ELF-1 (cell line): ENCODE results near the gene VPS35.
"Not testable (repeated sequence)": the region's sequence is repeated elsewhere in the genome, so short reads cannot be mapped to it uniquely, and the experiment has no call there.

Experiments used
- DNase-seq: peaks from one replicate; pipeline ENCODE4 v3.0.0-alpha.2; 2016; ENCODE audit warnings: low read depth, low spot score

The VPS35 gene

DNA sequence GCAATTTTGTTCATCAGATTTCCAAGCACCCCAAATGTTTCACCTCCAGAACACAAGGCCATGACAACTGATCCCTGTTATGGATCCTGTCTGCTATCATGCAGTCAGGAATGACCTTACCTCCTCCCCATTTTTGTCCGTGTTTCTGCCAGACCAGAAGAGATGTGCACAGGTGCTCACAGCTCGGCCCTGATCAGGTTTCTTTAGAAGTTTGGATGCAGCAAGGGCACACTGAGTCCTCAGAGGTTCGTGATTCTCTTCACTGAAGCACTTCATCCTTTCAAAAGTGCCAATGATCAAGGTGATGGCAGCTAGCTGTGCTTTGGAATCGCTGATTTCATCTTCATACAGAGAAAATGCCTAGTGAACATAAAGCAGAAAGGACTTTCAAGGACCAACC lies 26.9 kb downstream of the VPS35 start:
- no peak for DNase-seq

GRCh38 chr16:46658925-46659324 lies 30.1 kb downstream of the VPS35 start:
- no peak for DNase-seq

DNA sequence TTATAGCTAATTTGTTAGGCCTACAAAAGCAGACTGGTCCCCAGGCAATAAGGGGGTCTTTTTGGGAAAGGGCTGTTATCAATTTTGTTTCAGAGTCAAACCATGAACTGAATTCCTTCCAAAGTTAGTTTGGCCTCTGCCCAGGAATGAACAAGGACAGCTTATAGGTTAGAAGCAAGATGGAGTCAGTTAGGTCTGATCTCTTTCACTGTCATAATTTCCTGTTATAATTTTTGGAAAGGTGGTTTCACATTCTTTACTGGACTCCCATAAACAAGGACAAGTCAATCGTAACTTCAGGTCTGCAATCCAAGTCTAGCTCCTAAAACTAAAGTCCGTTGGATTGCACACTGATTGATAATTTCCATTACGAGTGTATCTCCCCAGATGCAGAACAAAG lies 37.7 kb downstream of the VPS35 start:
- no peak for DNase-seq

- DNase-seq = peak; percentile 53
Observed at GRCh38 chr16:46650254-46650623, 38.7 kb downstream of the VPS35 start.

DNA sequence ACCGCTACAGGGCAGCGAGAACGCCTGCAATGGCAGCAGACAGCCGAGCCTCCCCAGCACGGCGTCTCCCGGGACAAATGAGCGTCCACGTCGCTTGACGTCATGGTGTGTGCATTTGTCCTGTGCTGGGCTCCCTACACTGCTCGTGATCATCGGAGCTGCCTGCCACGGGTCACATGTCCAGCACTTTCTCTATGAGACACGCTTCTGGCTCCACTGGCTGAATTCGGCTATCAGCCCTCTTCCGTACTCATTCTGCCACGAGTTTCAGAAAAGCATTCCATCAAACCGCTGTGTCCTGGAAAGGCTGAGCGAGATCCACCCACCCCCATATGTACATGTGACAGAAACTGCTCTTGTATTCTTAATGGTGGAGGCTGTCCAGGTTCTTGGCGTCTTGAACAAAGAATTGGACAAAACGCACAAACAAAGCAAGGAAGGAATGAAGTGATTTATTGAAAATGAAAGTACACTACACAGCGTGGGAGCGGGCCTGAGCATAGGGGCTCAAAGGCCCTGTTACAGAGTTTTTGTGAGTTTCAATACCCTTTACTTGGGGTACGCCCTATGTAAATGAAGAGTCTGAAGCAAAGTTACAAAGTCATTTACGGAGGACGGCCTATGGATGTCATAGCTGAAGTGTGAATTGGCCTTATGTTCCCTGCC lies 39.3 kb downstream of the VPS35 start:
- no peak for DNase-seq

DNA sequence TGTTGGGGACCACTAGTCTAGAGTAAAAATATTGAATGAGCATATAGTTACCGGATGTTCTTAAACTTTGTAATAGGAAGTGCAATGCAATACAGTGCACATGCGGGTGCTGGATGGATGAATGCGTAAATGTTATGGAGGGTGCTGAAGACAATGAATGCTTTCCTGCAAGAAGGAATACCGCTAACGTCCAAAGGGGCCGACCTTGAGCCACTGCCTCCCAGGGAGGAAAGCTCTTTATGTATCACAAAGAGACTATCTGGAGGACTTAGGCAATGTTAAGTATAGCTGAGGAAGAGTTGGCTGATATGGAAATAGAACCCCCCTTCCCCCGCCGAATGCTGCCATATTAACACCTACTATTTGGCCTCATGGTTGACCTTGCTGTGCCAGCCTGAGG lies 40.3 kb downstream of the VPS35 start:
- DNase-seq = no peak

- DNase-seq = no peak
Observed at GRCh38 chr16:46638947-46639925, 49.7 kb downstream of the VPS35 start.

GRCh38 chr16:46632778-46633733 lies 55.9 kb downstream of the VPS35 start:
- DNase-seq = peak; percentile 86

DNA sequence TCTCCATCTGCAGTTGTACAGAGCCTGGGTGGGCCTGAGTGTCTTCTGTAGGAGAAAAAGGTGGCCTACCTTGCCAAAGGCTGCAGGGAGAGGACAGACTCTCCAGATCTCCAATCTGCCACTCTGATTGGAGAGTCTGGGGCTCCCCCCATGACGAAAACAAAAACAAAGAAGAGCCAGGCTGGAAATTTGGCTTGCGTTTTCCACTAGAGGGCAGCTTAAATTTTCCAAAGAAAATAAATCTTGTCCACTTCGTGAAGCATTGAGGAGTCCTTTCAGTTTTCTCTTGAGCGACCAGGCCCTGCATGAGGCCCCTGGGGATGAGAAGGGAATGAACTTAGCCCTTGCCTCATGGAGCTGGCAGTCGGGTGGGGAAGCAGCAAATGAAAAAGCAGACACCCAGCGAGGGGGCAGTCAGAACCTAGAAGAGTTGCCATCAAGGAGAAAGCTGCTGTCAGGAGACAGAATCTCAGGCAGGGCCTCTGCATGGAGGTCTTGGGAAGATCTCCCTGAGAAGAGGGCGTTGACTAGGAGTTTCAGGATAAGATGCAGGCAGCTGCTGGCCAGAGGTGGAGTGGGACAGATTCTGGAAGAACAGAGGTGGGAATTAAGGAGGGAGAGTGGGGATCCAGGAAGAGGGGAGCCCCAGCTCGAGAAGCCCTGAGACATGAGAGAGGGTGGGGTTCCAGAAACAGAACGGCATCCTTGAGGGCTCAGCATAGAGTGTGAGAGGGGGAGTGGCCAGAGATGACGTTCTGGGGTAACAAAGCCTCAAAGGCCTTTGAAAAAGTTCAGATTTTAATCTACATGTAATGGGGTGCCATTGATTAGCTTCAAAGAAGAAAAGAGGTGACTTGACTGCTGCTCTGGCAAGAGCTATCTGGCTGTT lies 59.4 kb downstream of the VPS35 start:
- DNase-seq = peak; percentile 65

DNA sequence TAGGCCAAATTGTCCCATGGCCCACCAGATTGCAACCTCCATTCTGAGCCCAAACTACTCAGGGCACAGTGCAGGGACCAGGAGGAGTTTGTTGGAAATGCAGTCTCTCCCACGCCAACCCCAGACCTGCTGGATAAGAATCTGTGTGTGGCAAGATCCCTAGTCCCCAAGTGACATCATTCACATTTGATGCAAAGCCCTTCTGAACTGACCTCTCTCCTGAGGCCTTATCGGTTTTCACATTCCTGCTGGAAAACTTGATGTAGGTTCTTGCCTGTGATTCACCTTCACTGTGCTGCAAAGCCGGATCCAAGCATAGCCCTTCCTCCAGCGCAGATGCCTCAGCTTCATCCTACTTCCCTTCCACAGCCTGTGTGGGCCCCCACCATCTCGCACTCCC lies 61.2 kb downstream of the VPS35 start:
- DNase-seq = no peak

- not testable (repeated sequence) for DNase-seq
Observed at GRCh38 chr16:46626681-46627080, 62.3 kb downstream of the VPS35 start.

- not testable (repeated sequence) for DNase-seq
Observed at GRCh38 chr16:46624862-46625261, 64.1 kb downstream of the VPS35 start.

DNA sequence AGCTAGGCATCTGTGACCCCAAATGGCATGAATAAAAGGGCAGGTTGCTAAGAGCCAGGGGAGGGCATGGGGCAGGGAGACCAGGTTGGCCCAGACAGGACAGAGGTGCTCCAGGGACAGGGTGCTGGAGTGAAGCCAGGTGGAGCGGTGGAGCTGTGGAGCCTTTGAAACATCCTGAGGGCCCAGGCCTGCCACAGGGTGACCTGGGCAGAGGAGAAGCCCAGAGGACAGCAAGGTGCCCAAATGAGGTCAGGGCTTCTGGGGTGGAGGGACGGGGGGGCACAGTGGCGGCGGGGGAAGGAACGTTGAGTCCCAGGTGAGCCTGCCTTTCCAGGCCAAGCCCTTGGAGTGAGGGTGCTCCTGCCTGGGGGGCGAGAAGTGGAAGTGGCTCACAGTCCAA lies 65.3 kb downstream of the VPS35 start:
- DNase-seq = not testable (repeated sequence)

DNA sequence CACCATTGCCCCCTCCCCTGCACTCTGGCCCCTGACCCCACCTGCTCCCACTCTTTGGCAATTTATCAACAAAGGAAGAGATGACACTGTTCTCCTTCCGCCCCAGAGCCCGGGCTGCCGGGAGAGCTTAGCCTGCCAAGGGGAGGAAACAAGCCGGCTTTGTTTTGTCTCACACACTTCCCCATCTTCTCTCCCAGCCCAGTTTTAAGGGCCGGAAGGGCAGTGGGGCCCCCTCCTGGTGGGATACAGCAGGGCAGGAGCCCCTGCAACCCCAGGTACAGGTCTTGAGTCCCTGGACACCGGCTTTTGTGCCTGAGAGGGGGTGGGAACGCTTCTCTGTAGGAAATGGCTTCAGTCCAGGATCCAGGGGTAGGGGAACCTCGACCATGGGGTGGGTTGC lies 65.7 kb downstream of the VPS35 start:
- not testable (repeated sequence) for DNase-seq

- no peak for DNase-seq
Observed at GRCh38 chr16:46621934-46622676, 66.9 kb downstream of the VPS35 start.

DNA sequence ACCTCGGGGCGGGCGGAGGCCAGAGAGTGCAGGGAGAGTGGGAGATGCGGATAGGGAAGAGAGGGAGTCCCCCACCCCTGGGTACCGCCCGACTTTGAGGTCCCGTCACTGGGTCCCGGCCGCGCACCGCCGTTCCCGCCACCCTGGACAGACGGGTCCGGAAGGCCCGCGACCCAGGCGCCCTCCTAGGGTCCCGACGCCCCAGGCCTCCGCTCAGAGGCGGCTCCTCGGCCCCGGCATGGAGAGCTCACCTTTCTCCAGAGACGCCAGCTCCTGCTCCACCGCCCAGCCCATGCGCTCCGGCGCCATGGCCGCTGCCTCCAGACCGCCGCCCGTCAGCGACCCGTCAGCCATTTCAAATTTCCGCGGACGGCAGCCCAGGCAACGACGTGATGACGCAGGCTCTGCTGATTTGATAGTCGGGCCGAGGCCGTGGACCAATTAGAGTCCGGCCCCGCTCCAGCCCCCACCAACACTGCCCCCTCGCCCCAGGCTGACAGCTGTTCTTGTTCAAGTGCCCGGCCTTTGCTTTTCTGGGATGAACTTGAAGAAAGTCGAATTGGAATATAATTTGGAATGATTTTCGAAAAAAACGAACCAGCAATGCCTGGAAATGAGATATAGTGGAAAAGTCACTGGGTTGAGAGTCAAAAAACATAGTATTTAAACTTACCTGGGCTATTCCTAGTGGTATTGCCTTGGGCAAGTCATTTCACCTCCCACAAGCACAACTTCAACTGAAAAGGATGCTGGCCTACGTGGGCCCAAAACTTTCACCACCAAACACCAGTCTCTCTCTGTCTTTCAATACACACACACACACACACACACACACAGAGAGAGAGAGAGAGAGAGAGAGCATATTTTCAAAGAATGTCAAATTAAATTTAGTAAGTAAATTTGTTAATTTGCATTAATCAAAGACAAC lies 67.7 kb downstream of the VPS35 start, which contains the start of gene SHCBP1:
SHCBP1 (minus strand) TSS at position 374 of the 928 bp plus-strand sequence; CDS start at position 354, 20 bp downstream.
- peak; percentile 89 for DNase-seq

DNA sequence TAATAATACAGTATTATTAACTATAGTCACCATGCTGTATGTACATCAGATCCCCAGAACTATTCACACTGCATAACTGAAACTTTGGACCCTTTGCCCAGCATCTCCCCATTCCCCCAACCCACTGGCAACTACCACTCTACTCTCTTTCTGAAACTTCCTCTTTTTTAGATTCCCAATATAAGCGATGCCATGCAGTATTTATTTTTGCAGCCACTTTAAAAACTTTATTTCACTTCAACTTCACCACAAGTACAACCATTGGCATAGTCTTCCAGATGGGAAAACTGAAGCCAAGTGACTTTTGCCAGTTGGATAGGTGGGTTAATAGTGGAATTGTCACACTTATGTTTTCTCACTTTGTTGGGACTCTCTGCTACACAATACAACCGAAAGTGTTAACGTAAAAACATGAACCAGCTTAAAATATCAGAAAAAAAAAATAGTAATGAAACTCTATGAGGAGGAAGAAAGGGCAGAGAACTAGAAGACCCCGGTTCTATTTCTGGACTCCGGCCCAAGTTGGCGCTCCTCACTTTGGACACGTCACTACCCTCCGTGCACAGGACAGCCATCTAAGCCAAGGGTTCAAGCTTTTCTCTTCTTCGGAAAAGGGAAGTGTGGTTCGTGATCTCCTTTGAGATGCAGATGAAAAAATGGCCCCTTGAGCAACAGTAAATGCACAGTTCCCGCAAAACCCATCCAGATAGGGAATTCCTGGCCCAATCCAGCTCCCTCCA lies 68.5 kb downstream of the VPS35 start:
- no peak for DNase-seq

- DNase-seq = no peak
Observed at GRCh38 chr16:46618516-46618915, 70.5 kb downstream of the VPS35 start.
